ENCODE measurements around the gene NDUFA7. TPM values are rescaled to one million over a fixed set of nuclear protein-coding genes. Genes with fewer than 3 reads are reported as not detected.

Gene NDUFA7
- total and polyA plus RNA-seq, 2 of the 13 experiments (the other 11 are each of a cell fraction or from before 2014, with no cell fraction given): 64.5 to 71.5 TPM

DNA sequence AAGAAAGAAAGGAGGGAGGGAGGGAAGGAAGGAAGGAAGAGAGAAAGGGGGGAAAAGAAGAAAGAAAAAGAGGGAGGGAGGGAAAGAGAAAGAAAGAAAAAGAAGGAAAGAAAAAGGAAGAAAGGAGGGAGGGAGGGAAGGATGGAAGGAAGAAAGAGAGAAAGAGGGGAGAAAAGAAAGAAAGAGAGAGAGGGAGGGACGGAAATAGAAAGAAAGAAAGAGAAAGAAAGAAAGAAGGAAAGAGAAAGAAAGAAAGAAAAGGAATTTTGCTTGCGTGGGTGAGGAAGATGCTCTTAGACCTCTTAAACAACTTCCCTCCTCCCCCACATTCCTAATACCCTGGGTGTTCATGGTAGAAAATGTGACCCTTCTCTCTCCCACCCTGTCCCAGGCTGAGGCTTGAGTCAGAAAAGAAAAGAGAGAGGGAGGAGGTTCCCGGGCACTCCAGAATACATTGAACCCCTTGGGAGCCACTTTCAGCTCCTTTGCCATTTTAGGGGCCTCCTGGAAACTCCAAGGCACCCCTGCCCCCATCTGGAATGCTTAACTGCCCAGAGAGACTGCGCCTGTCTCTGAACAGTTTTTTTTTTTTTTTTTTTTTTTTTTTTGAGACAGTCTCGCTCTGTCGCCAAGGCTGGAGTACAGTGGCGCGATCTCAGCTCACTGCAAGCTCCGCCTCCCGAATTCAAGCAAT lies 31.1 kb upstream of the NDUFA7 start:
- H3K4me1 ChIP-seq (ENCODE audit: insufficient read depth, low read length): peaks cover 69% of the 10 kb centered on the region
- ChIA-PET POLR2A (interaction anchor here (1.0 to 2.4 kb wide), 6 partner anchors 12 to 97 kb away, joined by 3 to 6 read pairs (median 4); partner anchors contain the start of gene RAB11B), CTCF (ENCODE audit: low intra/inter-chr PET ratio, low total read pairs) (interaction anchor here (4.7 kb wide), 1 partner anchor 44 kb away, joined by 35 read pairs; no protein-coding TSS in a partner anchor)
- peak overlapping the region; percentile 64 for H3K4me2 ChIP-seq (ENCODE audit: low read depth, low read length)
- H3K27ac ChIP-seq (ENCODE audit: extremely low read length, insufficient read depth, low read length): no peak overlapping the region
- H4K20me1 ChIP-seq (ENCODE audit: insufficient read depth, low read length): no peaks in the 10 kb centered on the region
- ATAC-seq (no peak), DNase-seq (ENCODE audit: low spot score) (no peak), FAIRE-seq (no peak)
- no peaks in the 10 kb centered on the region for H3K36me3 ChIP-seq (replicated peaks in 1 of 2; ENCODE audit: control insufficient read depth in 1 of 2, insufficient read depth in 2 of 2, low read length in 2 of 2)
- BruUV-seq (replicated peaks): no TSS peak
- in situ Hi-C loops (cut with HindIII; ENCODE audit: extremely low pct_ligation_motif_present, low pct_unique_long_range_greater_than_20kb) (loop anchor here (5.0 kb wide), 1 partner anchor 45 kb away; no protein-coding TSS in a partner anchor), intact Hi-C loops (cut with micrococcal nuclease; ENCODE audit: unreplicated experiment) (loop anchor here (10.0 kb wide), 1 partner anchor 93 kb away; the partner anchor contains the start of gene HNRNPM)
- no peak overlapping the region for H3K9ac ChIP-seq (ENCODE audit: insufficient read depth, low read depth, low read length)
- TF ChIP-seq SOX6 (IDR thresholded peaks at IDR 0.05) (no peak), SOX6 (CRISPR knock-in tag; IDR thresholded peaks at IDR 0.05) (0 out of 2 replicates have a peak, but pooled peaks have one; percentile 18), ZBTB42 (CRISPR knock-in tag; IDR thresholded peaks at IDR 0.05) (no peak), ZNF512 (CRISPR knock-in tag; IDR thresholded peaks at IDR 0.05) (peak; percentile 92; the same call in 1 of the 2 replicates)
- TF ChIP-seq, protein P1, sequence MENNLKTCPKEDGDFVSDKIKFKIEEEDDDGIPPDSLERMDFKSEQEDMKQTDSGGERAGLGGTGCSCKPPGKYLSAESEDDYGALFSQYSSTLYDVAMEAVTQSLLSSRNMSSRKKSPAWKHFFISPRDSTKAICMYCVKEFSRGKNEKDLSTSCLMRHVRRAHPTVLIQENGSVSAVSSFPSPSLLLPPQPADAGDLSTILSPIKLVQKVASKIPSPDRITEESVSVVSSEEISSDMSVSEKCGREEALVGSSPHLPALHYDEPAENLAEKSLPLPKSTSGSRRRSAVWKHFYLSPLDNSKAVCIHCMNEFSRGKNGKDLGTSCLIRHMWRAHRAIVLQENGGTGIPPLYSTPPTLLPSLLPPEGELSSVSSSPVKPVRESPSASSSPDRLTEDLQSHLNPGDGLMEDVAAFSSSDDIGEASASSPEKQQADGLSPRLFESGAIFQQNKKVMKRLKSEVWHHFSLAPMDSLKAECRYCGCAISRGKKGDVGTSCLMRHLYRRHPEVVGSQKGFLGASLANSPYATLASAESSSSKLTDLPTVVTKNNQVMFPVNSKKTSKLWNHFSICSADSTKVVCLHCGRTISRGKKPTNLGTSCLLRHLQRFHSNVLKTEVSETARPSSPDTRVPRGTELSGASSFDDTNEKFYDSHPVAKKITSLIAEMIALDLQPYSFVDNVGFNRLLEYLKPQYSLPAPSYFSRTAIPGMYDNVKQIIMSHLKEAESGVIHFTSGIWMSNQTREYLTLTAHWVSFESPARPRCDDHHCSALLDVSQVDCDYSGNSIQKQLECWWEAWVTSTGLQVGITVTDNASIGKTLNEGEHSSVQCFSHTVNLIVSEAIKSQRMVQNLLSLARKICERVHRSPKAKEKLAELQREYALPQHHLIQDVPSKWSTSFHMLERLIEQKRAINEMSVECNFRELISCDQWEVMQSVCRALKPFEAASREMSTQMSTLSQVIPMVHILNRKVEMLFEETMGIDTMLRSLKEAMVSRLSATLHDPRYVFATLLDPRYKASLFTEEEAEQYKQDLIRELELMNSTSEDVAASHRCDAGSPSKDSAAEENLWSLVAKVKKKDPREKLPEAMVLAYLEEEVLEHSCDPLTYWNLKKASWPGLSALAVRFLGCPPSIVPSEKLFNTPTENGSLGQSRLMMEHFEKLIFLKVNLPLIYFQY (CRISPR knock-in tag; IDR thresholded peaks at IDR 0.05; ENCODE audit: borderline replicate concordance): no peak
- TF ChIP-seq, protein P2, sequence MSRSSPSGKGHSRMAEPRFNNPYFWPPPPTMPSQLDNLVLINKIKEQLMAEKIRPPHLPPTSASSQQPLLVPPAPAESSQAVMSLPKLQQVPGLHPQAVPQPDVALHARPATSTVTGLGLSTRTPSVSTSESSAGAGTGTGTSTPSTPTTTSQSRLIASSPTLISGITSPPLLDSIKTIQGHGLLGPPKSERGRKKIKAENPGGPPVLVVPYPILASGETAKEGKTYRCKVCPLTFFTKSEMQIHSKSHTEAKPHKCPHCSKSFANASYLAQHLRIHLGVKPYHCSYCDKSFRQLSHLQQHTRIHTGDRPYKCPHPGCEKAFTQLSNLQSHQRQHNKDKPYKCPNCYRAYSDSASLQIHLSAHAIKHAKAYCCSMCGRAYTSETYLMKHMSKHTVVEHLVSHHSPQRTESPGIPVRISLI (CRISPR knock-in tag; IDR thresholded peaks at IDR 0.05; ENCODE audit: borderline replicate concordance): peak; percentile 45; the same call in 1 of the 2 replicates
- H3K27me3 ChIP-seq (ENCODE audit: control insufficient read depth in 1 of 2, insufficient read depth in 2 of 2, low read length in 2 of 2): no peaks in the 10 kb centered on the region
- H3K79me2 ChIP-seq (ENCODE audit: insufficient read depth, low read length): no peaks in the 10 kb centered on the region
- WGBS (ENCODE audit: low lambda C conversion rate): 15% methylated on average over 10 of the region's 10 CpGs
- no peak overlapping the region for H2AFZ ChIP-seq (ENCODE audit: low read length)
- H3K4me3 ChIP-seq (replicated peaks in 1 of 3; ENCODE audit: insufficient read depth in 1 of 3, low read depth in 2 of 3, low read length in 3 of 3): peak overlapping the region in 1 of 3 experiments; percentile 38; a peak in 1 of 6 replicates
- H3K9me3 ChIP-seq (ENCODE audit: low read length): no peaks in the 10 kb centered on the region

Data from HepG2 (cell line).